Erythroblast (primary cell): Measurements from ENCODE around the gene GPR42.

Experiments
- GATA1 ChIP-seq: IDR thresholded peaks from 2 replicates; pipeline ENCODE4 v1.6.1; 2011; ENCODE audit warnings: low read depth, mild to moderate bottlenecking, control low read depth, low read length, moderate library complexity
- POLR2A ChIP-seq: IDR thresholded peaks from 2 replicates; pipeline ENCODE4 v1.6.1; 2011; ENCODE audit warnings: mild to moderate bottlenecking, low read length

GRCh38 chr19:35330475-35330874 lies 40.4 kb upstream of the GPR42 start:
- TF ChIP-seq POLR2A (no peak), GATA1 (no peak)
